ENCODE measurements around the gene NPLOC4.

Gene NPLOC4

GRCh38 chr17:81550285-81550684 lies 86.6 kb downstream of the NPLOC4 start (continued):
- TF ChIP-seq ZNF639 (tag by site-specific recombination; IDR thresholded peaks at IDR 0.05) (no peak), ZNF398 (tag by site-specific recombination; IDR thresholded peaks at IDR 0.05) (no peak), SCRT1 (tag by site-specific recombination; IDR thresholded peaks at IDR 0.05; ENCODE audit: borderline replicate concordance) (no peak), ZEB2 (tag by site-specific recombination; IDR thresholded peaks at IDR 0.05) (no peak)

GRCh38 chr17:81549826-81550225 lies 87.1 kb downstream of the NPLOC4 start:
- Histone ChIP-seq H3K4me1 (ENCODE audit: control insufficient read depth, insufficient read depth, low read length) (peaks cover 12% of the 10 kb centered on the region), H3K4me3 (ENCODE audit: low read depth, low read length) (no peak overlapping the region), H3K27ac (ENCODE audit: extremely low read depth, low read depth, low read length) (no peak overlapping the region), H3K36me3 (ENCODE audit: control insufficient read depth in 2 of 2, insufficient read depth in 1 of 2, low read length in 2 of 2) (peaks cover 9 to 59% of the 10 kb centered on the region in 2 experiments; a peak in 2 of 3 replicates), H3K9me3 (ENCODE audit: control insufficient read depth, insufficient read depth, low read depth, low read length) (no peaks in the 10 kb centered on the region)
- ChIA-PET CTCF (interaction anchor here (1.2 kb wide), 1 partner anchor 28 kb away, joined by 7 read pairs; no protein-coding TSS in a partner anchor), POLR2A (interaction anchor here (1.0 to 3.4 kb wide), 2 partner anchors 34 to 39 kb away, joined by 3 to 48 read pairs; partner anchors contain the start of gene ACTG1)
- no peak for TF ChIP-seq WT1 (tag by site-specific recombination; IDR thresholded peaks at IDR 0.05)
- TF ChIP-seq ZNF677 (tag by site-specific recombination; IDR thresholded peaks at IDR 0.05), result no peak
- peak; percentile 82 for TF ChIP-seq ZNF600 (tag by site-specific recombination; IDR thresholded peaks at IDR 0.05)
- TF ChIP-seq PRDM4 (tag by site-specific recombination; IDR thresholded peaks at IDR 0.05), result no peak
- no peak for TF ChIP-seq GLI4 (tag by site-specific recombination; IDR thresholded peaks at IDR 0.05)
- TF ChIP-seq ZSCAN23 (tag by site-specific recombination; IDR thresholded peaks at IDR 0.05), result no peak
- no peak for TF ChIP-seq ZNF521 (tag by site-specific recombination; IDR thresholded peaks at IDR 0.05)
- no peak for TF ChIP-seq MEIS1 (CRISPR knock-in tag; IDR thresholded peaks at IDR 0.05; ENCODE audit: borderline replicate concordance)
- TF ChIP-seq REST (tag by site-specific recombination; IDR thresholded peaks at IDR 0.05), result no peak
- TF ChIP-seq ZSCAN30 (tag by site-specific recombination; IDR thresholded peaks at IDR 0.05), result no peak
- no peak for TF ChIP-seq ZNF133 (tag by site-specific recombination; IDR thresholded peaks at IDR 0.05)
- TF ChIP-seq ZNF610 (tag by site-specific recombination; IDR thresholded peaks at IDR 0.05; ENCODE audit: borderline replicate concordance), result no peak
- TF ChIP-seq GLIS1 (tag by site-specific recombination; IDR thresholded peaks at IDR 0.05), result peak; percentile 86
- no peak for TF ChIP-seq ZNF394 (tag by site-specific recombination; IDR thresholded peaks at IDR 0.05; ENCODE audit: borderline replicate concordance)
- TF ChIP-seq GFI1B (tag by site-specific recombination; IDR thresholded peaks at IDR 0.05), result no peak
- no peak for TF ChIP-seq KLF17 (tag by site-specific recombination; IDR thresholded peaks at IDR 0.05)
- peak; percentile 89 for TF ChIP-seq SCRT2 (tag by site-specific recombination; IDR thresholded peaks at IDR 0.05)
- TF ChIP-seq ZNF148 (tag by site-specific recombination; IDR thresholded peaks at IDR 0.05; ENCODE audit: borderline replicate concordance), result no peak
- TF ChIP-seq ZNF223 (tag by site-specific recombination; IDR thresholded peaks at IDR 0.05), result no peak
- TF ChIP-seq ZNF629 (tag by site-specific recombination; IDR thresholded peaks at IDR 0.05), result no peak
- TF ChIP-seq ZNF843 (tag by site-specific recombination; IDR thresholded peaks at IDR 0.05), result no peak

All from HEK293 (cell line).